Measurements from ENCODE around the gene ARAF. TPM values are rescaled to one million over a fixed set of nuclear protein-coding genes. Genes with fewer than 3 reads are reported as not detected.

ARAF gene
- total and polyA plus RNA-seq, 2 of the 8 experiments (the other 6 are each of a cell fraction or from before 2014, with no cell fraction given), result 39.0 to 45.2 TPM

GRCh38 chrX:47595716-47596251 lies 34.8 kb downstream of the ARAF start:
- Histone ChIP-seq H3K9ac (replicated peaks in 1 of 4; ENCODE audit: extremely low read depth in 1 of 4, low read depth in 3 of 4, low read length in 3 of 4) (no peak overlapping the region), H3K18ac (ENCODE audit: extremely low read depth, low read length) (no peak overlapping the region), H4K8ac (ENCODE audit: extremely low read depth, insufficient read depth, low read length) (no peak overlapping the region), H3K23ac (ENCODE audit: insufficient read length) (no peak overlapping the region), H3K4me3 (ENCODE audit: extremely low read depth in 1 of 4, insufficient read depth in 2 of 4, low read depth in 3 of 4, low read length in 4 of 4) (no peak overlapping the region), H2BK15ac (ENCODE audit: low read length) (no peak overlapping the region), H4K91ac (replicated peaks; ENCODE audit: insufficient read length, low read length) (no peak overlapping the region), H3K36me3 (ENCODE audit: control insufficient read depth in 2 of 4, insufficient read depth in 4 of 4, low read length in 3 of 4) (no peaks in the 10 kb centered on the region), H2BK120ac (replicated peaks; ENCODE audit: low read depth, low read length) (no peak overlapping the region), H3K27me3 (replicated peaks in 1 of 4; ENCODE audit: control insufficient read depth in 3 of 4, extremely low read depth in 1 of 4, insufficient read depth in 3 of 4, low read length in 3 of 4) (no peaks in the 10 kb centered on the region), H2BK20ac (ENCODE audit: low read length) (no peak overlapping the region), H2BK5ac (ENCODE audit: low read depth, low read length) (no peak overlapping the region), H3K56ac (replicated peaks; ENCODE audit: insufficient read length, low read depth, low read length) (no peak overlapping the region), H3K9me3 (ENCODE audit: insufficient read depth in 2 of 2, low read depth in 1 of 2, low read length in 1 of 2) (no peaks in the 10 kb centered on the region), H3K4me1 (replicated peaks in 1 of 4; ENCODE audit: control insufficient read depth in 3 of 4, insufficient read depth in 4 of 4, low read length in 3 of 4) (no peaks in the 10 kb centered on the region), H3K4me2 (ENCODE audit: insufficient read depth in 1 of 2, low read depth in 2 of 2, low read length in 2 of 2) (no peak overlapping the region), H2AFZ (ENCODE audit: low read length) (no peak overlapping the region), H2BK12ac (ENCODE audit: low read depth, low read length) (no peak overlapping the region), H3K4ac (replicated peaks; ENCODE audit: insufficient read length, low read depth, low read length) (no peak overlapping the region), H4K20me1 (replicated peaks in 1 of 2; ENCODE audit: control insufficient read depth in 1 of 2, insufficient read depth in 2 of 2, low read length in 2 of 2) (no peaks in the 10 kb centered on the region), H3K79me2 (ENCODE audit: control insufficient read depth in 1 of 2, insufficient read depth in 2 of 2, low read length in 2 of 2) (no peaks in the 10 kb centered on the region), H3K79me1 (ENCODE audit: low read depth, low read length) (no peaks in the 10 kb centered on the region), H3K14ac (ENCODE audit: insufficient read length) (no peak overlapping the region), H3K27ac (ENCODE audit: low read depth, low read length) (no peak overlapping the region), H3K23me2 (ENCODE audit: low read depth, low read length) (no peaks in the 10 kb centered on the region), H2AK5ac (ENCODE audit: low read depth, low read length) (no peak overlapping the region), H4K5ac (ENCODE audit: insufficient read length, low read depth, low read length) (no peak overlapping the region)
- FAIRE-seq (peak; percentile 73), DNase-seq (ENCODE audit: low read depth in 1 of 2, low spot score in 2 of 2) (no peak)
- ChIA-PET POLR2A (ENCODE audit: partially characterized antibody) (interaction anchor here (1.1 kb wide), 1 partner anchor 25 kb away, joined by 4 read pairs; no protein-coding TSS in a partner anchor), CTCF (ENCODE audit: partially characterized antibody) (interaction anchor here (1.0 to 1.1 kb wide), 2 partner anchors 13 to 32 kb away, joined by 3 read pairs; no protein-coding TSS in a partner anchor)
- WGBS, 2 experiments (ENCODE audit: extremely low coverage in 1 of 2, insufficient coverage in 1 of 2, insufficient read length in 1 of 2, insufficient replicate concordance in 2 of 2, low coverage in 1 of 2, low lambda C conversion rate in 2 of 2, missing lambda C conversion rate in 1 of 2), result 100% methylated on average over 1 of the region's 1 CpG; no CpG with 5 or more reads in 1 of the 2 experiments
- TF ChIP-seq SRF (IDR thresholded peaks at IDR 0.05; ENCODE audit: low read depth, low read length) (no peak), KDM4A (IDR thresholded peaks at IDR 0.05; ENCODE audit: low read depth, low read length, severe bottlenecking) (no peak), GABPA (IDR thresholded peaks at IDR 0.05; ENCODE audit: borderline replicate concordance, insufficient read depth, low read length) (no peak), EZH2 (IDR thresholded peaks at IDR 0.05; ENCODE audit: low read depth, low read length, severe bottlenecking) (no peak), TAF1 (IDR thresholded peaks at IDR 0.05; ENCODE audit: low read depth, low read length) (no peak), MAFK (IDR thresholded peaks at IDR 0.05; ENCODE audit: low read depth, low read length) (no peak), RBBP5 (IDR thresholded peaks at IDR 0.05; ENCODE audit: borderline replicate concordance, low read depth, low read length) (no peak), POLR2AphosphoS5 (IDR thresholded peaks at IDR 0.05; ENCODE audit: low read depth, low read length) (no peak)

Measured in H1 (cell line).